Hepatocyte (in vitro differentiated cells): ENCODE results near the gene TIMM44.

ENCODE experiments used
- EZH2phosphoT487 ChIP-seq: fragments of 200-600 bp; sonication (generic); IDR thresholded peaks from one replicate; pipeline ENCODE4 v1.6.1; 2018; ENCODE audit warnings: antibody characterized with exemption, mild to moderate bottlenecking, low read depth, moderate library complexity; ENCODE audit not compliant: unreplicated experiment, severe bottlenecking
- TF ChIP-seq, protein P1 (sequence below): fragments of 200-600 bp; sonication (generic); IDR thresholded peaks from 2 replicates; pipeline ENCODE4 v1.5.1; 2016; ENCODE audit warnings: antibody characterized with exemption, mild to moderate bottlenecking; ENCODE audit not compliant: poor library complexity

DNA sequence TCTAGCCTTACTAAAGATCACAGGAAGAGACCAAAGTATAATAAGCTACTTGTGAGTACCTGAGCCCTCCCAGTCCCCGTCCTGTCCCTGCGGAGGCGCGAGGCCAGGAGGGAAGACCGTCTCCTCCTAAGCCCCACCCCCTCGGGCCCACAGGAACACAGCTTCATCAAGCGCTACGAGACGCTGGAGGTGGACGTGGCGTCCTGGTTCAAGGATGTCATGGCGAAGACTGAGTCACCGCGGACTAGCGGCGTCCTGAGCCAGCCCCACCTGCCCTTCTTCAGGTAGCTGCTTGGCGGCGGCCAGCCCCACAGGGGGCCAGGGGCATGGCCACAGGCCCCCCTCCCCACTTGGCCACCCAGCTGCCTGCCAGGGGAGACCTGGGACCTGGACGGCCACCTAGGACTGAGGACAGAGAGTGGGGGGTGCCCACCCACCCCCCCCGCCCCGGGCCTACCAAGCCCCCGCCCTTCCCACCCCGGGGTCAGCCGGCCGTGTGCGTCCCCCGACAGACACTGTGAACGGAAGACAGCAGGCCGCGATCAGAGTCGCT, 31.2 kb downstream of the TIMM44 start:
- TF ChIP-seq EZH2phosphoT487, result no peak
- TF ChIP-seq, protein P1, sequence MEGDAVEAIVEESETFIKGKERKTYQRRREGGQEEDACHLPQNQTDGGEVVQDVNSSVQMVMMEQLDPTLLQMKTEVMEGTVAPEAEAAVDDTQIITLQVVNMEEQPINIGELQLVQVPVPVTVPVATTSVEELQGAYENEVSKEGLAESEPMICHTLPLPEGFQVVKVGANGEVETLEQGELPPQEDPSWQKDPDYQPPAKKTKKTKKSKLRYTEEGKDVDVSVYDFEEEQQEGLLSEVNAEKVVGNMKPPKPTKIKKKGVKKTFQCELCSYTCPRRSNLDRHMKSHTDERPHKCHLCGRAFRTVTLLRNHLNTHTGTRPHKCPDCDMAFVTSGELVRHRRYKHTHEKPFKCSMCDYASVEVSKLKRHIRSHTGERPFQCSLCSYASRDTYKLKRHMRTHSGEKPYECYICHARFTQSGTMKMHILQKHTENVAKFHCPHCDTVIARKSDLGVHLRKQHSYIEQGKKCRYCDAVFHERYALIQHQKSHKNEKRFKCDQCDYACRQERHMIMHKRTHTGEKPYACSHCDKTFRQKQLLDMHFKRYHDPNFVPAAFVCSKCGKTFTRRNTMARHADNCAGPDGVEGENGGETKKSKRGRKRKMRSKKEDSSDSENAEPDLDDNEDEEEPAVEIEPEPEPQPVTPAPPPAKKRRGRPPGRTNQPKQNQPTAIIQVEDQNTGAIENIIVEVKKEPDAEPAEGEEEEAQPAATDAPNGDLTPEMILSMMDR, result no peak
